Fibroblast of pulmonary artery (primary cell): Measurements from ENCODE around the gene MRTO4.
"Not testable (repeated sequence)": the region's sequence is repeated elsewhere in the genome, so short reads cannot be mapped to it uniquely, and the experiment has no call there.

ENCODE experiments used
- DNase-seq: peaks from one replicate; pipeline ENCODE4 v3.0.0-alpha.2; 2010; ENCODE audit warnings: low read depth
- H3K4me3 ChIP-seq: replicated peaks from 2 replicates; pipeline ENCODE4 v1.5.1; 2011; ENCODE audit warnings: low read depth, mild to moderate bottlenecking, control low read depth, low read length, moderate library complexity
- CTCF ChIP-seq: IDR thresholded peaks from 2 replicates; pipeline ENCODE4 v1.5.1; 2011; ENCODE audit warnings: mild to moderate bottlenecking, control low read depth, low read length, inconsistent platforms; ENCODE audit errors: missing control alignments

Gene MRTO4

GRCh38 chr1:19262047-19262446 lies 10.4 kb downstream of the MRTO4 start:
- no peak overlapping the region for H3K4me3 ChIP-seq
- DNase-seq: no peak
- no peak for TF ChIP-seq CTCF

GRCh38 chr1:19262744-19263143 lies 11.1 kb downstream of the MRTO4 start:
- H3K4me3 ChIP-seq: no peak overlapping the region
- no peak for TF ChIP-seq CTCF

GRCh38 chr1:19268445-19268844 lies 16.8 kb downstream of the MRTO4 start:
- no peak overlapping the region for H3K4me3 ChIP-seq
- DNase-seq: no peak
- no peak for TF ChIP-seq CTCF

More at GRCh38 chr1:19262744-19263143, 11.1 kb downstream of the MRTO4 start:
- no peak for DNase-seq

GRCh38 chr1:19269427-19270342 lies 18.1 kb downstream of the MRTO4 start:
- not testable (repeated sequence) for H3K4me3 ChIP-seq
- TF ChIP-seq CTCF: peak; percentile 5
- DNase-seq: peak; percentile 13

- not testable (repeated sequence) for DNase-seq, H3K4me3 ChIP-seq
These were observed 18.7 kb downstream of the MRTO4 start for GRCh38 chr1:19270343-19270730.

GRCh38 chr1:19272064-19272463 lies 20.5 kb downstream of the MRTO4 start:
- no peak for DNase-seq
- no peak for TF ChIP-seq CTCF
- no peak overlapping the region for H3K4me3 ChIP-seq

GRCh38 chr1:19273106-19273843 lies 21.7 kb downstream of the MRTO4 start:
- H3K4me3 ChIP-seq: no peak overlapping the region
- TF ChIP-seq CTCF: no peak
- DNase-seq: no peak

GRCh38 chr1:19273844-19274531 lies 22.4 kb downstream of the MRTO4 start:
- H3K4me3 ChIP-seq: peak overlapping the region; percentile 12
- peak; percentile 10 for DNase-seq
